GM21529 (cell line): ENCODE measurements around the gene CYBC1.
A peak's percentile ranks its signal among the peaks of the same experiment; 100 is the strongest.
"Not testable (repeated sequence)": the region's sequence is repeated elsewhere in the genome, so short reads cannot be mapped to it uniquely, and the experiment has no call there.

Experiments
- ATAC-seq: cut with Tn5 transposase; IDR thresholded peaks from one replicate; pipeline ENCODE4 v1.9.1; 2021; ENCODE audit not compliant: unreplicated experiment

The CYBC1 gene

DNA sequence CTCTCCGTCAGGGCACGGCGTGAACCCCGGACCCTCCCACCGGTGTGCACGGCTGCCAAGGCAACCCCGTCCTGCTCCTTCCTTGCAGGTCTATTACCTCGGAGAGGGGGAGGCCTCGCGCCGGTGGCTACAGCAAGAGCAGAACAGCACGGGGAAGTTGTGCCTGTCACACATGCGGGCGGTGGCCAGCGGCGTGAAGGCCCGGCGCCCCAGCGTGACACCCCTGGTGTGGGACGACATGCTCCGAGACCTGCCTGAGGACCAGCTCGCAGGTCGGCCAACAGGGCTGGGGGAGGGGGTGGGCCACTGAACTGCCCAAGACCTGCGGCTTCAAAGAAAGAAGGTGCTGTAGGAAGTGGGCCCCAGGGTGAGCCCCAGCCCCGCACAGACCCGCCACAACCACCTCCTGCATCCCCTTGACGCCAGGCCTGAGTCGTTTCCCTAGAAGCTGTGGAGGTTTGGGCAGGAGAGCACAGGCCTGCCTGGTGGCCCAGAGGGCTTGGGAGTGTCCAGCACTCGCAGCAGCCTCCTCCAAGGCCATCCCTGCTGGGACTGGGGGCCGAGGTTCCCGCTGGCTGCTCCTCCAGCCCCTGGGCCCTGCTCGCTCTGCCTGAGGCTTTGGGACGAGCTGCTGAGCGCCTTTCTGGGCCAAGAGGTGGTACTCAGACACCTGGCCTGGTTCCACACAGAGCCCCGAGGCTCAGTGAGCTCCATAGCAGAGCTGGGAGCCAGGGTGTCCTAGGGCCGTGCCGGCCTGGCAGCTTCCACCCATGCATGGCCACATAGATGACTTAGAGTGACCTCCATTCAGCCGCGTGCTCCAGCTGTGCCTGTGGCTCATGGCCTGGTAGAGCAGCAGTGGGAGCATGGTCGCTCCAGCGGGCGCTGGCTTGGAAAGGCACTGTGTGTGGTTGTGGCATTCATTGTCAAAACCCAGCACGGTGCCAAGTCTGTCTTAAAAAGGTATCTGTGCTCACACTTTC, 14.7 kb downstream of the CYBC1 start:
- no peak for ATAC-seq

DNA sequence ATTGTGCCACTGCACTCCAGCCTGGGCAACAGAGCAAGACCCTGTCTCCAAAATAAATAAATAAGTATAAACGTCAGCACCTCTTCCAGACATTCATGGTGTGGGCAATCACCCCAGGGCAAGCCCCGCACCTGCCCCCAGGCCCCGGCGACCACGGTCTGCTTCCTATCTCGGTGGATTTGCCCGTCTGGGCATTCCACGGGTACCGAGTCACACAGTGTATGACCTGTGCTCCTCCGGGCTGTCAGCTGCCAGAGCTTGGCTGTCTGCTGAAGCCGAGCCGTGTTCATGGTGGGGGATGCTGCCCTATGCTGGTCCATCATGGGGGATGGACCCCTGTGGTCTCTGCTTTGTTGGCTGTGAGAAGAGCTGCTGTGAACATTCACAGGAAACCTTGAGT, 15.4 kb downstream of the CYBC1 start:
- no peak for ATAC-seq

DNA sequence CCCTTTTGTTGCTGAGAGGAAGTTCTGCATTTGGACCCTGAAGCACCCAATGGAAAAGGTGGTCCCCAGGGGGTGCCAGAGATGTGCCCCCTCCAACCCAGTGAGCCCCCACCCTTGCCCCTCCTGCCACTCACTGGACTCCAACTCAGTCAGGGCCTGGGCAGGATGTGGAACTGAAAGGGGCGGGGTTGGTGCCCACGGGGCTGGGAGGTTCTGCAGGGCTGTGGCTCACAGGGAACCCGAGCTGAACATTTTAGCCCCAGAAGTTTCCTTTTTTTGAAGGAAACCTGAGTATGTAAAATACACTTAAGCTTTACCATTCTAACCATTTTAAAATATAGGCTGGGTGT, 16.4 kb downstream of the CYBC1 start:
- ATAC-seq, result no peak

DNA sequence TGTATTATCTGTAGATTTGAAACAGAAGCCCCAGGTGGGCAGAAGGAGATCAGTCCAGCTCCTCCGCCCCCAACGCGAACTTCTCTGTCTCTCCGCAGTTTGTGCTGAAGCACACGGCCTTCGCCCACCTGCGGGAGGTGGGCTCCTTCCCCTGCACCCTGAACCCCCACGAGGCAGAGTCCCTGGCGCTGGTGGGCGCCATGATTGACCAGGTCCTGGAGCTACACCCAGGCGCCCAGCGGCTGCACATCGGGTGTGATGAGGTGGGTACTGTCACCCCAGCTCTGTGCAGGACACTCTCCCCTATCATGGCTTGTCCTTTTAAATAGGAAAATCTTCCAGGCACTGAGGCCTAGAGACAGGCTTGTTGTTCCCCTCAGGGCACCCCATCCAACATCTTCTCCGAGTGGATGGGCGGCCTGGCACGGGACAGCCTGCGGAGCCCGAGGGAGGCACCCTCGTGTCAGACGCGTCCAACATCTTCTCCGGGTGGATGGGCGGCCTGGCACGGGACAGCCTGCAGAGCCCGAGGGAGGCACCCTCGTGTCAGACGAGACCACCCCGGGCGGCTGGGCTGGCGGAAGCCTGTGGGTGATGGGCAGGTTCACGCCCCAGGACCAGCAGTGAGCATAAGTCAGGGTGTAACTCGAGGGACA, 16.9 kb downstream of the CYBC1 start:
- ATAC-seq, result no peak

DNA sequence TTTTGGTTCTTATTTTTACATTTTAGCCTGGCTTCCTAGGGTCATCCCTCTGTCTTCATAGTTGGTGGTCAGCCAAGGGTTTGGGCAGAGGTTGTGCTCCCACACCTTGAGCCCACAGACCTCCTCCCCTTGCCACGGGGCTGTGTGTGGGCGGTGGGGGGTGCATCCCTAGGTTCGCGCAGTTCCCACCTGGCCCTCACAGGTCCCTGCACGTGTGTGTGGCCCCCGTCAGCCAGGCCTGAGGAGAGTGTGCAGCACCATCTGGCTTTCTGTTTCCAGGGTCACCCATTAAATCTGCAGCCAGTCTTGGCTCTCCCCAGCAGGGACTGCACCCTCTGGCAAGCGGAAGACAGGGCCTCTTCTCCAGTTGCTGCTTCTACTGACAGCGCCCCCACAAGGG, 18.5 kb downstream of the CYBC1 start:
- ATAC-seq, result no peak

DNA sequence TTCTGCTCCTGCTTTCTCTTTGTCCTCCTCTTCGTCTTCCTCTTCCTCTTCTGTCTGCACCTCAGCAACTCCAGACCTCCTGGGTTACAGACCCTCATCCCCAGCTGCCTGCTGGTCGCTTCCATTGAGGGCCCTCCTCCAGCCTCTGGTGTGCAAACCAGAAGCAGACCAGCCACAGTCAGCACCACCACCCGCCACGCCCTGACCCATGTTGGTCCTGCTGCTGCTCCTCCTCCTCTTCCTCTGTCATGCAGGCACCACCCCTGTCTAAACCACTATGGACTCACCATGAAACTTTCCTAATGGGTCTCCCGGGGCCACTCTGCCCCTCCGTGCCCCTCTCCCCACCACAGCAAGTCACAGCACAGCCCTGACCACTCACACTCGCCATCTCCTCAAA, 20.7 kb downstream of the CYBC1 start:
- ATAC-seq, result no peak

DNA sequence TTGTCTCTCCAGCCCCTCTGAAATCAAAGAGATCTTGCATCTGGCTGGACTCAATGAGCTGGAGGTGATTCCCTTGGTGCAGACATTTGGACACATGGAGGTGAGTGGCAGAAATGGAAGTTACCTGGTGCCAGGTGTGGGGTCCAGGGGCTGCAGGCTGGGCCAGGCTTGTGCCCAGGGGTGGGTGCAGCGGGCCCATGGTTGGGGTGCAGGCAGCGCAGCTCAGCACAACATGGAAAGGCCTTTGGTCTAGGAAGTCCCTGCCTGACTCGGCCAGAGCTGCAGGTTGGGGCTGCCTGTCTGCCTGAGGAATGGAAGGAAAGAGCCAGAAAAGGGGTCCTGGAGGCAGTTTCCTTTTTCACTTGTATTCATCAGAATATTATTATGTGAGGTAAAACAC, 22.0 kb downstream of the CYBC1 start:
- ATAC-seq, result no peak

DNA sequence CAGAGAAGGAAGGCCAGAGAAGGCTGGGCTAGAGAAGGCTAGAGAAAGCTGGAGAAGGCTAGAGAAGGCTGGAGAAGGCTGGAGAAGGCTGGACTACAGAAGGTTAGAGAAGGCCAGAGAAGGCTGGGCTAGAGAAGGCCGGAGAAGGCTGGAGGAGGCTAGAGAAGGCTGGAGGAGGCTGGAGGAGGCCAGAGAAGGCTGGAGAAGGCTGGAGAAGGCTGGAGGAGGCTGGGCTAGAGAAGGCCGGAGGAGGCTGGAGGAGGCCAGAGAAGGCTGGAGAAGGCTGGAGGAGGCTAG, 25.7 kb downstream of the CYBC1 start:
- ATAC-seq, result no peak

DNA sequence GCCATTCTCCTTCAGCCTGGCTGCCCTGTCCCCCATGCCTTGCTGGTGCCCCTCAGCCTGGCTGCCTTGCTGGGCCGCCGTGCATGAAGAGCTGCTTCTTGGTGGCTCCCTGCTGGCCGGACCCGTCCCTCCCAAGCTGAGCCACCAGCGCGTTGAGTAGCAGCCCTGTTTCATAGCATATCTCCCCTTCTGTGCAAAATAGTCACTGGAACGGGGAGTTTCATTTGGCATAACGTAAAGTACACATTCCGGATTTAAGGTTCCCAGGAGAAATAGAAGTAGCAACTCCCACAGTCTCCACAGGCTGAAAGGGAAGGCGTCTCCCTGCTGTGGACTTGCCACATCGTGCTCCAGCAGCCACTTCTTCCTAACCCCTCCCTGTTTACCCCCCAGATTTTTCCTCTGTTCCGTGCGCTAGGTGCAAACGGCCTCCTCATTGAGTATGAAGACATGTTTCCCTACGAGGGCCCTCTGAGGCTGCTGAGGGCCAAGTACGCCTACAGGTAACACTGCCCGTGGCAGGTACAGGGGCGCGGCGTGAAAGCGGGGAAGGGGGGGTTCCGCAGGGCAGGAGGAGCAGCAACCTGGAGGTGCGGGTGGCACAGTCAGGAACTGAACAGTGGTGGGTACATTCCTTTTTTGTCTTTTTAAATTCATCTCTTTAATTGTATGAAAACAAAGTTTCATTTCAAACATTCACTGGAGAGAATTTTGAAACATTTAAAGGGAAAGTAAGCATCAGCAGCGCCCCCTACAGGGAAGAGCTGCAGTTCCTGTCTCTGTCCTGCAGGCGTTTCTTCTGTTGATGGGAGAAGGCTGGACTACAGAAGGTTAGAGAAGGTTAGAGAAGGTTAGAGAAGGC, 26.3 kb downstream of the CYBC1 start:
- ATAC-seq, result no peak

DNA sequence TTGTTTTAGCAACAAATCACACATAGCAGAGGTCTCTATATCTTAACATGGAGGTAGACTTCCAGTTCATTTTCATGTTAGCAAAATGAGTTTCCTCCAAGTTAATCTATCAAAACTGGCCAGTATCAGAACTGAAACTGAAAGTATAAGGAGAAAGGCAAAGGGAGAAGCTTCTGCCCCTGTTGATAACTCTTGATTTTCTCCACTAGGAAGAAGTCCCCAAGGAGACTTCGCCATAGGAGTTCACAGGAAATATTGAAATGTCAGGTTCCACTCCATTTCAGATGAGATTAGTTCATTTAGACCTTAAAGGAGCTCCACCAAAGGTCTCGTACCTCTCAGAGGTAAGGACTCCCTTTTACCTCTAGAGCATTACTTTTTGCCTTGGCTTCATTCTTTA, 31.0 kb downstream of the CYBC1 start:
- no peak for ATAC-seq

DNA sequence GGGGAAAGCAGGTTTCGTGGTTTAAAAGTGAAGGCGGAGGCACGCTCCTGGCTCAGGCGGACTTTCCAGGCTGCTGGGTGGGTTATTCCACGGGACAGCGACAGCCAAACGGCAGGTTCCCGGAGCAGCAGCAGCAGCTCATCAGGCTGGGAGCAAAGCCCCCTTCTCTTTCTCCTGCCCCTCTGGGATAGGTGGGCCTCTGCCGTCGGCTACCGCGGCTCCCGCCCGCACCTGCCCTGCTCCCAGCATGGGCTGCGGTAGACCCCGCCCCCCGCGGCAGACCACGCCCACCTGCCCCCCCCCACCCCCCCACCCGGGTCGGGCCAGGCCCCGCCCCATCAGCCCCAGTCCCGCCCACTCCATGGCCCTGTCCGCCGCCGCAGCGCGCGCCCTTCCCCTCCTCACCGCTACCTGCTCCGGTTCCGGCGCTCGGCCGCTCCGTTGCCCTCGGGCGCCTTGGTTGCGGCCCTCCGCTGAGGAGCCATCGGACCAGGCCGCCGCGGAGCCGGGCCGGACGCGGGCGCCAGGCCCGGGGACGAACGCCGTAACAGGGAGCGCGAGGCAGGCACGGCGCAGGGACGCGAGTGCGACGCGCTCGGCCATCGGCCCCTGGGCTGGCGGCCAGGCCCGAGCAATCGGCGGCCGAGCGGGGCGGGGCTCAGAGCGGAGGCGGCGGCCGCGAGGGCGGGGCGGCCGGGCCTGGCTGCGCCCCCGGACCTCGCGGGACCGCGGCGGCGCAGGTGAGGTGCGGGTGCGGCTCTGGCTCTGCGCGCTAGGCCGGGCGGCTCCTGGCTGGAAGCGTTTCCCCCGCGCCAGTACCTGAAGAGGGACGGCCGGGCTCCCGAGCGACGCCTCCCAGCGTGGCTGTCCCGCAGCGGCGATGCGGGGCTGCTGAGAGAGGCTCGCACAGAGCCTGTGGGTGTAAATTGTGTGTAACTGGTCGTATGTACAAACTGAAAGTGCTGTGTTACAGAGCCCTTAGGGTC, 32.3 kb downstream of the CYBC1 start, which contains the start of the genes HEXD and OGFOD3:
TSS of gene HEXD (plus strand) at position 347 of the 986 bp plus-strand sequence. CDS start 1,453 bp downstream, outside the sequence.
TSS of gene OGFOD3 (minus strand) at position 586 of the 986 bp plus-strand sequence. CDS start at position 485, 101 bp downstream.
- peak; percentile 80 for ATAC-seq

DNA sequence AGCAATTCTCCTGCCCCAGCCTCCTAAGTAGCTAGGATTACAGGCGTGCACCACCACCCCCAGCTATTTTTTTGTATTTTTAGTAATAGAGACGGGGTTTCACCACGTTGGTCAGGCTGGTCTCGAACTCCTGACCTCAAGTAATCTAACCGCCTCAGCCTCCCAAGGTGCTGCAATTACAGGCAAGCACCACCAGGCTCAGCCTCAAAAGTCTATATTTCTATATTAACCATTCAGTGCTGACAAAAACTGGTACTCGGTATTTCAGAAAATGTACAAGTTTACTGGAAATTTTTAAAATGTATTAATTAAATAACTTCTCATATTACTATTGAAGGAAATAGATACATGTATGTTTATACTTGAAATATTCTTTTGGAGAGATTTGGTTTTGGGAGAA, 33.8 kb downstream of the CYBC1 start:
- no peak for ATAC-seq

DNA sequence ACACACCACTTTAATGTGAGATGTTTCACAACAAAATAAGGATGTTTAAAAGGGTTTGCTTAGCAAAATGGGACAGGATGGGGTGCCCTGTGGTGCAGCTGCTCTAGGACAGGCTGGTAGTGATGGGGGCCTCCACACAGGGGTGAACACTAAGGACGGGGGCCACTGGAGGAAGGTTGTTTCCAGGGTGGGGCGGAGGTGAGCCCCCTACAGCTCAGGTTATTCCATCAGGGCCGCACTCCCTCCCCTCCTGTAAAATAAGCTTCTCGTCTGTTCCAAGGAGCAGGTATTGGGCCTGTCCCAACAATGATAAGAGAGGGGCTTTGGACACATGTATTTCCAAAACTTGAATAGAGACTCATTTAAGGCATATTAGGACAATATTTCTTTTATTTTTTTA, 34.3 kb downstream of the CYBC1 start:
- ATAC-seq, result no peak

DNA sequence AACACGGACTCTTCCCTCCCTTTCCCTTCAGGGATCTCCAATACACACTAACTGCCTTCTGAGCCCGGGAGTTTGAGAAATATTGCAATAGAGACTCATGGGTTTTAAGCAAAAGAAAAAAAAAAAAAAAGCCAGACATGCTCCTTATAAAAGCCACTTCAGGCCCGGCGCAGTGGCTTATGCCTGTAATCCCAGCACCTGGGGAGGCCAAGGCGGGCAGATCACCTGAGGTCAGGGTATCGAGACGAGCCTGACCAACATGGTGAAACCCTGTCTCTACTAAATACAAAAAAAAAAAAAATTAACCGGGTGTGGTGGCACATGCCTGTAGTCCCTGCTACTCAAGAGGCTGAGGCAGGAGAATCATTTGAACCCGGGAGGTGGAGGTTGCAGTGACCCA, 34.8 kb downstream of the CYBC1 start:
- ATAC-seq, result no peak

DNA sequence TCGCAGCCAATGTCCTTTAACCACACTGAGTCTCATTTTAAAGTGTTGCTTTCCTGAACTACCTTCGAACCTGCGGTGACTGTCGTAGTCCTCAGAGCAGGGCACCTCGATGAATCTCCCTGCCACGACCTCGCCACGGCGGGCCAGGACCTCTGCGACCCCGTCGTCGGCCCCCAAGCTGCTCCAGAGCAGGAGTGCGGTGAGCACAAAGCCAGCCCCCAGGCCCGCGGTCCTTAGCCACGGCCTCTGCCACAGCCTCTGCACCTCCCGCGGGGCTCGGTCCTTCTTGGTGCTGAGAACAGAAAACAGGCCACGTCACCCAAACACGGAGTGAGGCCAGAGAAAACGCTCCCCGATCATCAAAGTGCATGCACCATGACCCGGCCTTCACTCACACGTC, 35.2 kb downstream of the CYBC1 start:
- ATAC-seq, result no peak

DNA sequence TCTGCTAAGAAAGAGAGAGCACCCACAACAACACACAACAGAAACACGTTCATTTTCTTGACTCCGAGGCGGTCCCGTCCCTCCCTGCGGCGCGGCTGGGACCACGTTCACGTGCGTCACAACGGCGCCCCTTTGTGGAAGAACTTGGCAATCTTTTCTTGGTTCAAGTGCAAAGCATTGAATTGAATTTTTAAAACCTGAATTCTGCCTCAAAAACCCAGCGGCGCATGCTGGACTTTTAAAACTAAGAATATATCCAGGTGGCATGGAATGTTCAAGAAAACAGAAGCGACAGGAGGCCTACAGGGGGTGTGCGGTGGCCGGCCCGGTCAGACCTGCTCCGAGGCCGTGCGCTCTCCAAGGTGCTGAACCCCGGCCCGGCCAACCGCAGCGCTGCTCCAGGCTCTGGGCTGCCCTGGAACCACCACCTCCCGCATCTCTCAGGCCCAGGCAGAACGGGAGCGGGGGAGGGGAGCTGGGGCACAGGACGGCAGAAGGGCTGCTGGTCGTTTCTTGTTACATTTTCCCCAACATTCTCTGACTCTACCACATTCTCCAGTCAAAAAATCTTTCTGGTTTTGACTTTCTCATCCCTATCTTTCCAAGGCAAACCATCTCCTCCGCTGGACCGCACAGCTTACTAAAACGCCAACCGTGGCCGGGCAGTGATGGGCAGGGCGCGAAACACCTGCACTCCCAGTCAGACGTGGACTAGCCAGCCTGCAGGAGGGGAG, 35.8 kb downstream of the CYBC1 start:
- ATAC-seq, result no peak

DNA sequence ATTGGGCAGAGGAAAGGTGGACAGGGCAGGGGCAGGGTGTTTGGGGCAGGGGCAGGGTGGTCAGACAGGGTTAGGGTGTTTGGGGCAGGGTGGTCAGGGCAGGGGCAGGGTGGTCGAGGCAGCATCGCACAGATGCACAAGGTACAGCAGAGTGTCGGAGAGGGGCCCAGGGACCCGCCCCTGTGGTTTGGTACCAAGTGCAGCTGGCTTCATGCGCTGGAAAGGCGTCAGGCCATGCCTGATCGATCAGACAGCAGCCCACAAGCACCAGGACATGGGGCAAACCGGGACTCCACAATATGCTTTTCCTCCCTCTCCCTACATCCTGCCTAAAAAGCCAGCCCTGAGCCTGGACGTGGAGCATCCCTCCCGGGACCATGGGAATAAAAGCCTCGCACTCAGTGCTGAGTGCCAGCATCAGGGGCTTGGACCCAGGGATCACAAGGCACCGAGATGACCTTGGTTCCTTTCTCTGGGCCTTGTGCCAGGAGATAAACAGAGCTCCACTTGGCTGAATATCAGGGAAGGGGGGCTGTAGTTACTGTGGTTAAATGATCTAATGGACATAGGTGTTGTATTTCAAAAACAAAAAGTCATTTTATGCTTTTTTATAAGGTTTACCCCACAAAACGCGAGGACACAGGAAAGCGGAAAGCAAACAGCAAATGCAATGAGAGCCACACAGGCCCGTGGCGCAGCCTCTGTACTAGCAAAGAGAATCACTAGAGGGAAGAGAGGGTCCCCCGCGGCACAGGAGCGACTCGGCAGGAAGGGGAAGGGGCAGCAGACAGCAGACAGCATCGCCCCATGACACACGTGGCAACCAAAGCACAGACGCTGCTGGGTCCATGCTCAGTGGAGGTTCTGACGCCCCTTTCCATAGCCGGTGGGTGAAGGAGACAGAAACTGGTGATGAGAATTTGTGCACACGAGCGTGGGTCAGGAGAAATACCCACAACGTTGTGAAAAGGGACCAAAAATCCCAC, 37.7 kb downstream of the CYBC1 start:
- no peak for ATAC-seq

DNA sequence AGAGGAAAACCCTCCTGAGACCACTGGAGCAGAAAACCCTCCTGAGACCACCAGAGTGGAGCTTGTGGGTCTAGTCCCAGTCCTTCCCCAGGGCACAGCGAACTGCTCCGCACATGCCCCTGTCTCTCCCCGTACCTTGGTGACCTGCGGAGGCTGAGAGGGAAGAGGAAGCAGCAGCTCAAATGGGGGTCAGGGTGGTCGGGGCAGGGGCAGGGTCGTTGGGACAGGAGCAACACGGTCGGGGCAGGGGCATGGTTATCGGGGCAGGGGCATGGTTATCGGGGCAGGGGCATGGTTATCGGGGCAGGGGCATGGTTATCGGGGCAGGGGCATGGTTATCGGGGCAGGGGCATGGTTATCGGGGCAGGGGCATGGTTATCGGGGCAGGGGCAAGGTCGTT, 38.5 kb downstream of the CYBC1 start:
- not testable (repeated sequence) for ATAC-seq
